ENCODE data around the gene WNT2.
"Not testable (repeated sequence)": the region's sequence is repeated elsewhere in the genome, so short reads cannot be mapped to it uniquely, and the experiment has no call there.

WNT2 gene

DNA sequence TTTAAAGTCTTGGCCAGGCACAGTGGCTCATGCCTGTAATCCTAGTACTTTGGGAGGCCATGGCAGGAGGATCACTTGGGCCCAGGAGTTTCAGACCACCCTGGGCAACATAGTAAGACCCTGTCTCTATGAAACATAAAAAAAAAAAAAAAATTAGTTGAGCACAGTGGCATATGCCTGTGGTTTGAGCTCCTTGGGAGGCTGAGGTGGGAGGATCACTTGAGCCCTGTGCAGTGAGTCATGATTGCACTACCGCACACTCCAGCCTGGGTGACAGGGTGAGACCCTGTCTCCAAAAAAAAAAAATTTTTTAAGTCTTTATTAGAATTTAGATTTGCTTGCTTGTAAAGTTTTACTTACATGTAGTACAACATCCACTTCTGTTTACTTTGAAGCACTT, 14.0 kb downstream of the WNT2 start:
- no peak for DNase-seq

GRCh38 chr7:117302396-117302795, 20.5 kb downstream of the WNT2 start:
- no peak for DNase-seq

DNA sequence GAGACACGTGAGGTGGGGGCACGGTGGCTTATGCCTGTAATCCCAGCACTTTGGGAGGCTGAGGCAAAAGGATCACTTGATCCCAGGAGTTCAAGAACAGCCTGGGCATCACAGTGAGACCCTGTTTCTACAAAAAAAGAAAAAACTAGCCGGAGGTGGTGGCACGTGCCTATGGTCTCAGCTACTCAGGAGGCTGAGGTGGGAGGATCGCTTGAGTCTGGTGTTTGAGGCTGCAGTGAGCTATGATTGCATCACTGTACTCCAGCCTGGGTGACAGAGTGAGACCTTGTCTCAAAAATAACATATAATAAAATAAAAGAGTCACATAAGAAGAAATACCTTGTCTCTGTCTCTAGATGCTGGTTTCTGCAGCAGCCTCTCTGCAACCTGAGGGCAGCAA, 22.4 kb downstream of the WNT2 start:
- DNase-seq, result not testable (repeated sequence)

DNA sequence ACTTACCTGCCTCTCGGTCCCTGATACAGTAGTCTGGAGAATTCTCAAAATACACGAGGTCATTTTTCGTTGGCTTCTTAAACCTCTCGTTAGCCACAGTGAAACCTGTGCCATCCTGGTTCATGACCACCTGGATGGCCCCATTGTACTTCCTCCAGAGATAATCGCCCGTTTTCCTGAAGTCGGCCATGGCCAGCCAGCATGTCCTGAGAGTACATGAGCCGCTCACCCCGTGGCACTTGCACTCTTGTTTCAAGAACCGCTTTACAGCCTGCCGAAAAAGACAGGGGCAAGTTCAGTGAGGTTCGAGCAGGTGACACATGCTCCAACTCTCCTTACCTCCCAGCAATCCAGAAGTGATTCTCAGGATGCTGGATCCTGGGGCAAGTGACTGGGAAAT, 25.3 kb downstream of the WNT2 start:
- DNase-seq, result no peak

GRCh38 chr7:117296066-117296465, 26.8 kb downstream of the WNT2 start:
- DNase-seq, result no peak

DNA sequence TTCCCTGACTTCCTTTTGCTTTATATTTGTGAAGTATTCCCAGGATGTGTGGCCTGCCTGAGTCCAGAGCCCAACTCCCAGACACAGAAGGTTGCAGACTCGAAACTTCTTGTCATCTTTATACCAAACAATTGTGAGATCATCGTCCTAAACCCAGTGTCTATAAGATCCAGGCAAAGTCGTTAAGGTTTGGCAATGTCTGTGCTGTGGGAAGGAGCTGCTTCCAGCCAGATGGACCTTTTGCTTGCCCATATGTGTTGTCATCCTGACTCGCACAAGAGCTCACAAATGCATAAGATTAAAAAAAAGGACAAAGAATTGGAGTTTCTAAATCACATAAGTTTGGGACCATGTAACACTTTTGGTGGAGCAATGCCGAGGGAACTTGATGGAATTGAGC, 37.0 kb downstream of the WNT2 start:
- DNase-seq, result no peak

DNA sequence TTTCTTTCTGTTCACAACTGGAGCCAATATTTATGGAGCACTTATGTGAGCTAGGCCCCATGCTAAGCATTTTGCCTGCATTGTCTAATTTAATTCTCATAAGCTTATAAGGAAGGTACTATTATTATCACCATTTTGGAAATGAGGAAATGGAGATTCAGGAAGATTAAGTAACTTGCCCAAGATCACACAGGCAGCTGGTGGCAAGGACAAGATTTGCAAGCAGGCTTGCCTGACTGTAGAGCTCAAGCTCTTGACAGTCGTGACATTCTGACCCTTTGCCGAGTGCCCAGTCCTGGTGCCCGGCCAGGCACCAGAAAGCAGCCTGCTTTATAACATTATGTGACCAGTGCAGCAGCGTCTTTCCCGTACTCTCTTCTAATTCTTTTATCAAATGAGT, 38.2 kb downstream of the WNT2 start:
- DNase-seq, result no peak

GRCh38 chr7:117283779-117284178, 39.1 kb downstream of the WNT2 start:
- peak in 3 of 51 donors; percentile 9 to 21 (median 9) for DNase-seq

GRCh38 chr7:117283371-117283770, 39.5 kb downstream of the WNT2 start:
- DNase-seq, result no peak

DNA sequence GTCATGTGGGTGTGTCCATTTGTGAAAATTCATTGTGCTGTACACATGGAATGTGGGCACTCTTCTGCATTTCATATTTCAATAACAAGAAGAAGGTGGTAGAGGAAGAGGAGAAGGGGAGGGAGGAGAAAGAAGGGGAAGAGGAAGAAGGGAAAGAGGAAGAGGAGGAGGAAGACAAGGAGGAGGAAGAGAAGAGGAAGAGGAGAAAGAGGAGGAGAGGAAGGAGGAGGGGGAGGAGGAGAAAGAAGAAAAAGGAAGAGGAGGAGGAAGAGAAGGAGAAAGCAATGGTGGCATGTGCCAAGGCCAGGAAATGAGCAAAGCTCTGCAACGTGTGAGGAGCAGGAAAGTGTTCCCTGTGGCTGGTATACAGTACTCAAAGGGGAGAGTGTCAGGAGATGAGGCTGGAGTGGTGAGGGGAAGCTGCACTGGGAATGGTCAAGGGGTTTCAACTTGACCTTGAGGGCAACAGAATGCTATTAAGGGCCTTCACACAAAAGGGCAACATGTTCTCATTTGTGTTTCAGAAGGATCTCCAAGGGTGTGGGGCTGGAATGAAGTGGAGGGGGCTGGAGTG, 40.5 kb downstream of the WNT2 start:
- DNase-seq, result no peak

GRCh38 chr7:117281562-117281961, 41.3 kb downstream of the WNT2 start:
- no peak for DNase-seq

DNA sequence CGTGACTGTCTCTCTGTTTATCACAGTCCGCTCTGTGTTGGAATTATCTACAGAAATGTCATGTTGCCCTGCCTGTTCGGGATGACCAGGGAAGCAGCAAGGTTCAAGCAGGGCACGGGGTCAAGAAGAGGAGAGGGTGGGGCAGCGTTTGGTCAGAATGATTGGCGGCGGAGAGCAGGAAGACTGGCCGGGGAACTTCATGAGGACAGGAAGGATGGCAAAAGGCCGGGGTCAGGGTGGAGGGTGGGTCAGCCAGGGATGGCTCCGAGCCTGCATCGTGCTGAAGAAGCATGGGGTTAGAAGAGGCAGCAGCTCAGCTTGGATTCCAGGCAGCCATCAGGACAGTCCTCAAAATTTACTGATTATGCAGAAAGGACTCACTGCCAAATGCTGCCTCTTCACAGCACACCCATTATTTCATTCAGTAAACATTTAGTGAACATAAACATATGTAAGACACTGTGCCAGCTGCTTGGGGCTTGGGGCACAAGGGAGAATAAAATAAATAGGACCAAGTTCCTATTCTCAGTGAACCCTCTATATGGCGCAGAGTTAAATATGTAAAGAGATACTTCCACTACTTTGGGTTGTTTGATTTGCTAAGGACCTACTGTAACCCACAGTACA, 42.8 kb downstream of the WNT2 start:
- DNase-seq, result no peak

DNA sequence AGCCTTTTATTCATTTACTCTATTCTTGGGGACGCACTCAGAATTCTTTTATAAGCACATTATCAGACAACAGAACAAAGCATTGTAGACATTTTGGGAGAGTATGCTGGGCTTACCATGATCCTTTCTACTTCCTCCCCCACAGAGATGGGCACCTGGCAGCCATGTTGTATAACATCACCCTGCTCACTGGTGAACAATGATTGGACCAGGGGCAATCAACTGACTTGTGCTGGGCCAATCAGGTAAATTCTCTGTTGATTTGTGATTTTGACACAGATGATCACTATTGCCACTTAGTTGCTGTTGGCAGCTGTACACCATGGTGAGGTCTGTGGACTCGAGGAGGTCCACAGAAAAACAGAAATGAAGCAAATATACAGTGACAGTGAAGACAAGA, 43.7 kb downstream of the WNT2 start:
- DNase-seq, result no peak

DNA sequence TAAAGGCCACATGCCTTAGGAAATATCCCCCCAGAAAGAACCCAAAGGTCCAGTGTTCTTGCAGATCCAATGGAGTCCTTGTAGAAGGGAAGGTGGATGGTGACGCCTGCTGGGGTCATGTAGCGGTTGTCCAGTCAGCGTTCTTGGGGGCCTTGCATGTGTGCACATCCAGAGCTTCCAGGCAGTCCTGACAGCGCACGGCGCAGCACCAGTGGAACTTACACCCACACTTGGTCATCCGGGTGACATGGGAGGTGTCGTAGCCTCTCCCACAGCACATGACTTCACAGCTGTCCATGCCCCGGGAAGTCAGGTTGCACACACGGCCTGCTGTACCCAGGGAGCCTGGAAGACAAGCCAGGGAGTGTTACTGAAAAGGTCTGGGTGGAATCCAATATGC, 44.8 kb downstream of the WNT2 start:
- peak in 1 of 51 donors; percentile 3 for DNase-seq

GRCh38 chr7:117277576-117277975, 45.3 kb downstream of the WNT2 start:
- no peak for DNase-seq

GRCh38 chr7:117274951-117275350, 47.9 kb downstream of the WNT2 start:
- DNase-seq, result no peak

- DNase-seq, result no peak
Measured at GRCh38 chr7:117273814-117274225, 49.0 kb downstream of the WNT2 start.

GRCh38 chr7:117273325-117273724, 49.5 kb downstream of the WNT2 start:
- no peak for DNase-seq

DNA sequence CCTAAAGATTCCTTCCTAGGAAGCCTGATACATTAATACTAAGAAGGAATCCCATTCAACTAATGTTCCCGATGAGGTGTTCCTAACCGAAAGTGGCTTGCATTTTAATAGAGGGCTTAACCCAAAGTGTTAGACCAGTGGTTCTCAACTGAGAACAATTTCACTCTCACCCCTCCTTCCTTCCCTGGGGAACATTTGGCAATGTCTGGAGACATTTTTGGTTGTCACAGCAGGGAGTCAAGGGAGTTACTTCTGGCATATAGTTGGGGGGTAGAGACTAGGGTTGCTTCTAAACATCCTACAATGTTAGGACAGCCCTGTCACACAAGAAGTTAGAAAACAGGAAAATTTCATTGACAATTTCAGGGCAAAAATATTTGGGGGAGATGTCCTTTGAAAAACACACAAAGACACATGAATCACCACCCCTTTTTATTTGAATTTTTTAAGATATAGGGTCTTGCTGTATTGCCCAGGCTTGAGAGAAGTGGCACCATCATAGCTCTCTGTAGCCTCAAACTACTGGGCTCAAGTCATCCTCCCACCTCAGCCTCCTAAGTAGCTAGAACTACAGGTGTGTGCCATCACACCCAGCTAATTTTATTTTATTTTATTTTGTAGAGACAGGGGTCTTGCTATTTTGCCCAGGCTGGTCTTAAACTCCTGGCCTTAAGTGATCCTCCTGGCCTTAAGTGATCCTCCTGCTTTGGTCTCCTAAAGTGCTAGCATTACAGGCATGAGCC, 50.7 kb downstream of the WNT2 start:
- DNase-seq, result no peak

DNA sequence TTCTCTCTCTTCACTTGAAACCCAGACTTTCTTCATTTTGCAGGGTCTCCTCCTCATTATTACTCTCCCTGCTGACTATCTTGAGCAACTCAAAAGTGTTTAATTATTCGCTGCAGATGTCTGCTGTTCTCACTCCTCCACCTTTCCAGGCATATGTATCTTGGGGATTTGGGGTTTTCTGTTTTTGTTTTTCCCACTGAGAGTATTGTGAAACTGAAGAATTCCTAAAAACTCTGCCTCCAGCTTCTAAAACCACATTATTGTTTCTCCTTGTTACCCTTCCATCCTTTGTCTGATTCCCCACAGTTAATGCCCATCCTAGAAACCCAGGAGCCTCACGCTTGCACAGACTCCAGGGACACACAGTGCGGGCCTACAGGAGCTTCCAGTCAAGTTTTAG, 51.3 kb downstream of the WNT2 start:
- no peak for DNase-seq

GRCh38 chr7:117270371-117270770, 52.5 kb downstream of the WNT2 start:
- no peak for DNase-seq

GRCh38 chr7:117269886-117270285, 53.0 kb downstream of the WNT2 start:
- DNase-seq, result no peak

- DNase-seq, result peak in 1 of 51 donors; percentile 26
Measured at GRCh38 chr7:117269417-117269816, 53.4 kb downstream of the WNT2 start.

All from hypothalamus (tissue), 51 donors.